AG09319 (cell line): ENCODE data around the gene LYG1.

Source experiments
- DNase-seq: peaks from one replicate; pipeline ENCODE4 v3.0.0-alpha.2; 2010; ENCODE audit warnings: low read depth; ENCODE audit errors: extremely low read depth
- TF ChIP-seq, protein P1 (sequence below): IDR thresholded peaks from 2 replicates; pipeline ENCODE4 v1.5.1; 2011; ENCODE audit warnings: low read depth, mild to moderate bottlenecking, inconsistent platforms, low read length, moderate library complexity

LYG1 gene

GRCh38 chr2:99260184-99260583 lies 40.8 kb downstream of the LYG1 start:
- TF ChIP-seq, protein P1, sequence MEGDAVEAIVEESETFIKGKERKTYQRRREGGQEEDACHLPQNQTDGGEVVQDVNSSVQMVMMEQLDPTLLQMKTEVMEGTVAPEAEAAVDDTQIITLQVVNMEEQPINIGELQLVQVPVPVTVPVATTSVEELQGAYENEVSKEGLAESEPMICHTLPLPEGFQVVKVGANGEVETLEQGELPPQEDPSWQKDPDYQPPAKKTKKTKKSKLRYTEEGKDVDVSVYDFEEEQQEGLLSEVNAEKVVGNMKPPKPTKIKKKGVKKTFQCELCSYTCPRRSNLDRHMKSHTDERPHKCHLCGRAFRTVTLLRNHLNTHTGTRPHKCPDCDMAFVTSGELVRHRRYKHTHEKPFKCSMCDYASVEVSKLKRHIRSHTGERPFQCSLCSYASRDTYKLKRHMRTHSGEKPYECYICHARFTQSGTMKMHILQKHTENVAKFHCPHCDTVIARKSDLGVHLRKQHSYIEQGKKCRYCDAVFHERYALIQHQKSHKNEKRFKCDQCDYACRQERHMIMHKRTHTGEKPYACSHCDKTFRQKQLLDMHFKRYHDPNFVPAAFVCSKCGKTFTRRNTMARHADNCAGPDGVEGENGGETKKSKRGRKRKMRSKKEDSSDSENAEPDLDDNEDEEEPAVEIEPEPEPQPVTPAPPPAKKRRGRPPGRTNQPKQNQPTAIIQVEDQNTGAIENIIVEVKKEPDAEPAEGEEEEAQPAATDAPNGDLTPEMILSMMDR = no peak
- no peak for DNase-seq

DNA sequence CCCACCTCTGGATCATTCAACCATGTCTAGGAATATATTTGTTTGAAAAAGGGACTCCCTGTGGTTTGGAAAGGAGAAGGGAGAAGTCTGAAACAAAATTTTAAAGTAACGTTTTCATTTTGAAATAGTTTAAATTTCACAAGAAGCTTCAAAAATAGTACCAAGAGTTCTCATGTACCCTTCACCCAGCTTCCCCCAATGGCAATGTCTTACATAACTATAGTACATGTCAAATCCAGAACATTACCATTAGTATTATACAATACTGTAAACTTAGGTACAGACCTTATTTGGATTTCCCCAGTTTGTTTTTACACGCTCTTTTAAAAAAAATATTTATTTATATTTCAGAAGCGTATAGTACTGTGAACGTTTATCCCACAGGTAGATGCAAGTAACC lies 41.5 kb downstream of the LYG1 start:
- TF ChIP-seq, protein P1 = no peak
- DNase-seq = no peak

DNA sequence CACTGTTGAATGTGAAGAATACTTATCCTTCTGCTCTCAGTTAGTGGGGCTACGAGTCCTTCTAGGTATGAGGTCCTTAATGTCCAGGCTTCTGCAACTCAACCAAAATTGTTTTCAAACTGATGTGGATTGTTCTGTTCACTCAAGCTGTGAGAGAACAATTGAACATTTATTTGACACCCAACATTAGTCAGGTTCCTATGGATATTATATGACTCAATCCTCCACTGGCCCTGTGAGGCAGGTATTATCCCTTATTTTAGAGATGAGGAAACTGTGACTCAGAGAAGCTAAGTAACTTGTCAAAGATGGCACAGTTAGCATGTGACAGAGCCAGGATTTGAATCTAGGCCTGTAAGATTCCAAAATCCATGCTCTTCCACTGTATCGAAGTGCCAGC lies 44.3 kb downstream of the LYG1 start:
- TF ChIP-seq, protein P1 = no peak

DNA sequence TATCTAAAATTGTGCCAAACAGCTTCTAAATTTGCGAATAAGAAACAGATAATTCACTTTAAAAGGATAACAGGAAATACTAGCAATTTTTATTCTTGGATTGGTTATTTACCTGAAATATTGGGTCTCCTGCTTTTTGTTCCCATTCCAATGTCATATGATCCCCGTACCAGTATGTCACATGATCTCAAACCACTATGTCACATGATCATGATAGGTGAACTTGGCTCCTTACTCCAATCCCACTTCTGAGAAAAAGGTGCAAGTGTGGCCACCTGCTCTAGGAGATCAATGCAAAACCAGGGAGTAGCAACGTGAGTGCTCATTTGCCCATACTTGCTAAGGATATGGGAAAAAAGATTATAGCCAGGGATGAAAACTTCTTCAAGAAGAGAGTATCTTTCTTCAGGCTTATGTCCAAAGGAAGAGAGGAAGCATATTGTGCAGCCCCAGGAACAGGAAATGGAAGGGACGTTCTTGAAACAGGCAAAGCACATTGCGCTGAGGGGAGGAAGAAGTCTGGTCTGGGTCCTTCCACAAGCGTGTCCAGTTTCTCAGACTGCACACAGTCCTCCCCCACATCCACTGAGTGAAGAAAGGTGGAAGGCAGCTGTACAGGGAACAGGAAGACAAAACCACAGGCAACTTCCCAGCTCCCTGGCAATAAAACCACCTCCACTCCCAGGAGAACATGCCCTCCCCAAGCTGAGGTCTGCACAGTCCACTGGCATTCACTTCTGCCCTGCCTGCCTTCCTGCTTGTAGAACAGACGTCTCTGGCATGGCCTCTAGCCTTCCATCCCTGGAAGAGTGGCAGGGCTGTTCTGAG lies 45.3 kb downstream of the LYG1 start, which contains the start of gene LYG2:
Gene LYG2 (minus strand): TSS at position 176 of the 828 bp plus-strand sequence. CDS start 1,406 bp downstream, outside the sequence.
- TF ChIP-seq, protein P1 = no peak
- no peak for DNase-seq

More for the DNA sequence above, 44.3 kb downstream of the LYG1 start:
- DNase-seq = no peak

- TF ChIP-seq, protein P1 = no peak
- no peak for DNase-seq
Observed at GRCh38 chr2:99249951-99250350, 51.0 kb downstream of the LYG1 start.

DNA sequence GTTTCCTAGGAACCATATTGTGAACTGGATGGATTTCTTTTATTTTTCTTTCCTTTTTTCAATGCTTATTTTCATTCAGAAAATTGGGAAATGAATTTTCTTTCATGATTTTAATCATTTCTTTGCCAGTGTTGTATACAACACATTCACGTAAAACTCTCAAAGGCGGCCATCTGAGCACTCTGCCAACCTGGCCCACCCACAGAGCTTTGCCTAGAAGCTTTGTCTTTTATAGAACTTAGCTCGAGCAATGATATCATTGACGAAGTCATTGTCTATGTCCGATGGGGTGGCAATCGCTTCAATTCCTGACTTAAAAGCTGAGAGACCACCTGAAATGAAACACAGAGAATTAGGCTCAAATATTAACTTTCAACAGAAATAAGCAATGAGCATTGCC lies 58.8 kb downstream of the LYG1 start:
- no peak for DNase-seq
- TF ChIP-seq, protein P1 = no peak

DNA sequence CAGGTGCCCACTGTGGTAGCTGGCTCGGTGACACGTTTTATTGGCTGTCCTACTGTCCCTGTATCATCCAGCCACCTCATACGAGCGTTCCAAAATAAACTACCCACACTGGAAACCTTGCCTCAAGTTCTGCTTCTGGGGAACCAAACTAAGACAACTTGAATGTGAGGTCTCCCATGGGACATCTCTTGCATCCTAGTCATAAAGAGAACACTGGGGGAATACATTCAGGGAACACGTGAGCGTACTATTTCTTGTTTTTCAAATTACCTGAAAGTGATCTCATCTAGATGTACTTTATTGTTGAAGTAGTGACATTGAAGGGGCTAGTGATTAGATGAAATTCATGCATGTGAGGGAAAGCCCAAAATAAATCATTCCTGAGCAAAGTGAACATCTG lies 60.6 kb downstream of the LYG1 start:
- TF ChIP-seq, protein P1 = no peak
- DNase-seq = no peak
